ENCODE results near the gene NME7. TPM values are rescaled to one million over a fixed set of nuclear protein-coding genes. Genes with fewer than 3 reads are reported as not detected.

The NME7 gene
- total RNA-seq, 1 experiment from 2014 or later: 9.0 TPM

DNA sequence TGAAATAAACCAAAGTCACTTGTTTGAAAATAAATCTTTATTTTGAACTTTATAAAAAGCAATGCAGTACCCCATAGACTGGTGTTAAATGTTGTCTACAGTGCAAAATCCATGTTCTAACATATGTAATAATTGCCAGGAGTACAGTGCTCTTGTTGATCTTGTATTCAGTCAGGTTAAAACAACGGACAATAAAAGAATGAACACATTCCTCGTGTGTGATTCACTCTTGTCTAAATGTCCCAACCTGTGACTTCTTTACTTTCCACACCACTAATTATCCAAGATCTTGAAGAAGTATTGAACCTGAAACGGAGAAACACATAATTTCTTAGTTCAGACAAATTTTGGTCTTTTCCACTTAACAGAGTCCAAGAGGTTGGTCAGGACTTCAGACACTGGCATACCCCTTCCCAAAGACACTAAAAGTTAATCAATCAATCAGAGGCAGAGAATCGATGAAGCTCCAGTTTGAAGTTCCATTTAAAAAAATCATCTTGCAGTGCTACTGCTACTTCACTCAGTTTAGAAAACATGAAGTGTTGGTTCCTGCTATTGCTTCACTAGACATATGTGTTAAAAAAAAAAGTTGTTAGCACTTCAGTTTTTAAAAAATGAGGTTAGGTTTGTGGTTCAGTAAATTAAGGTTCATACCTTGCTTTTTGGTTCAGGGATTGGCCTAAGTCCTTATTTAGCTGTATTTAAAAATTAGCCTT lies 234.9 kb downstream of the NME7 start:
- no peak for DNase-seq
- ChIA-PET POLR2A (no interaction called here), CTCF (interaction anchor here (1.2 kb wide), 1 partner anchor 529 kb away, joined by 5 read pairs; no protein-coding TSS in a partner anchor)
- no peaks in the 10 kb centered on the region for H3K27me3 ChIP-seq (replicated peaks; ENCODE audit: control insufficient read depth, insufficient read depth, low read length)
- no peak for TF ChIP-seq CTCF (IDR thresholded peaks at IDR 0.05; ENCODE audit: insufficient read depth in 1 of 2, low read depth in 1 of 2, low read length in 1 of 2, severe bottlenecking in 1 of 2, unreplicated experiment in 1 of 2)
- H3K4me3 ChIP-seq (ENCODE audit: low read depth, low read length): no peak overlapping the region
- Mint-ChIP-seq H3K9me3 (ENCODE audit: unreplicated experiment) (no peaks in the 10 kb centered on the region), H3K4me1 (ENCODE audit: low read depth, unreplicated experiment) (no peaks in the 10 kb centered on the region), H3K36me3 (ENCODE audit: insufficient read depth, unreplicated experiment) (peaks cover 86% of the 10 kb centered on the region), H3K4me3 (ENCODE audit: unreplicated experiment) (no peak overlapping the region), H3K27ac (ENCODE audit: unreplicated experiment) (no peak overlapping the region), H3K27me3 (ENCODE audit: insufficient read depth, unreplicated experiment) (no peaks in the 10 kb centered on the region)
- intact Hi-C loops (cut with micrococcal nuclease; ENCODE audit: unreplicated experiment): loop anchor here (5.0 kb wide), 2 partner anchors 215 to 530 kb away; no protein-coding TSS in a partner anchor
- H3K36me3 ChIP-seq (ENCODE audit: control insufficient read depth, insufficient read depth, low read length): peaks cover 5% of the 10 kb centered on the region
- H3K4me1 ChIP-seq: no peaks in the 10 kb centered on the region
- no peaks in the 10 kb centered on the region for H3K9me3 ChIP-seq
- BruUV-seq (replicated peaks): no TSS peak

DNA sequence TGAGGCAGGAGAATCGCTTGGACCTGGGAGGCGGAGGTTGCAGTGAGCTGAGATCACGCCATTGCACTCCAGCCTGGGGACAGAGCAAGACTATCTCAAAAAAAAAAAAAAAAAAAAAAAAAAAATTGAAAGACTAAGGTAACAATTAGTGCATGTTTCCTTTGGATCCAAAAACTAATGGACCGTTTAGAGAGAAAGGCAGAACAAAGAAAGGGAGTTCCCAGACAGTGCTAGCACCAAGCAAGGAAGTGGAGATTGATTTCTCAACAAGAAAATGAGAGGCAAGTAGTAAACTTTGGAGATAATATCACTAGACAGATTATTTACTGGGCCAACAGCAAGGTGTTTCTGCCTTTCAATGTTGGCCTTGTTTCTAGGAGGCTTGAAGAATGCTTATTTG lies 236.9 kb downstream of the NME7 start:
- BruUV-seq (replicated peaks): no TSS peak
- Mint-ChIP-seq H3K4me1 (ENCODE audit: low read depth, unreplicated experiment) (no peaks in the 10 kb centered on the region), H3K36me3 (ENCODE audit: insufficient read depth, unreplicated experiment) (peaks cover 95% of the 10 kb centered on the region), H3K27ac (ENCODE audit: unreplicated experiment) (no peak overlapping the region), H3K27me3 (ENCODE audit: insufficient read depth, unreplicated experiment) (no peaks in the 10 kb centered on the region), H3K9me3 (ENCODE audit: unreplicated experiment) (no peaks in the 10 kb centered on the region), H3K4me3 (ENCODE audit: unreplicated experiment) (no peak overlapping the region)
- H3K4me3 ChIP-seq (ENCODE audit: low read depth, low read length): no peak overlapping the region
- no peaks in the 10 kb centered on the region for H3K9me3 ChIP-seq
- no peaks in the 10 kb centered on the region for H3K4me1 ChIP-seq
- no peaks in the 10 kb centered on the region for H3K27me3 ChIP-seq (replicated peaks; ENCODE audit: control insufficient read depth, insufficient read depth, low read length)
- H3K36me3 ChIP-seq (ENCODE audit: control insufficient read depth, insufficient read depth, low read length): peaks cover 7% of the 10 kb centered on the region
- DNase-seq: no peak
- POLR2A ChIA-PET: no interaction called here
- TF ChIP-seq CTCF (IDR thresholded peaks at IDR 0.05; ENCODE audit: insufficient read depth in 1 of 2, low read depth in 1 of 2, low read length in 1 of 2, severe bottlenecking in 1 of 2, unreplicated experiment in 1 of 2): no peak
- intact Hi-C loops (cut with micrococcal nuclease; ENCODE audit: unreplicated experiment): loop anchor here (5.0 kb wide), 2 partner anchors 217 to 528 kb away; no protein-coding TSS in a partner anchor
- CTCF ChIA-PET: interaction anchor here (0.6 kb wide), 1 partner anchor 218 kb away, joined by 3 read pairs; no protein-coding TSS in a partner anchor

GRCh38 chr1:169129109-169129784 lies 238.3 kb downstream of the NME7 start:
- DNase-seq: no peak
- BruUV-seq (replicated peaks): no TSS peak

More at GRCh38 chr1:169129109-169129784, 238.3 kb downstream of the NME7 start:
- no peak overlapping the region for H3K4me3 ChIP-seq (ENCODE audit: low read depth, low read length)
- H3K9me3 ChIP-seq: no peaks in the 10 kb centered on the region
- peaks cover 99% of the 10 kb centered on the region for H3K36me3 Mint-ChIP-seq (ENCODE audit: insufficient read depth, unreplicated experiment)
- H3K27me3 ChIP-seq (replicated peaks; ENCODE audit: control insufficient read depth, insufficient read depth, low read length): no peaks in the 10 kb centered on the region
- ChIA-PET CTCF (no interaction called here), POLR2A (no interaction called here)
- H3K27ac Mint-ChIP-seq (ENCODE audit: unreplicated experiment): peak overlapping the region; percentile 28
- peaks cover 2% of the 10 kb centered on the region for H3K4me1 ChIP-seq
- no peaks in the 10 kb centered on the region for H3K27me3 Mint-ChIP-seq (ENCODE audit: insufficient read depth, unreplicated experiment)
- intact Hi-C loops (cut with micrococcal nuclease; ENCODE audit: unreplicated experiment): no loop called here
- H3K36me3 ChIP-seq (ENCODE audit: control insufficient read depth, insufficient read depth, low read length): peaks cover 13% of the 10 kb centered on the region
- H3K4me1 Mint-ChIP-seq (ENCODE audit: low read depth, unreplicated experiment): peaks cover 7% of the 10 kb centered on the region
- H3K9me3 Mint-ChIP-seq (ENCODE audit: unreplicated experiment): no peaks in the 10 kb centered on the region
- no peak overlapping the region for H3K4me3 Mint-ChIP-seq (ENCODE audit: unreplicated experiment)
- no peak for TF ChIP-seq CTCF (IDR thresholded peaks at IDR 0.05; ENCODE audit: insufficient read depth in 1 of 2, low read depth in 1 of 2, low read length in 1 of 2, severe bottlenecking in 1 of 2, unreplicated experiment in 1 of 2)
